Adrenal gland (tissue), 12 donors: Measurements from ENCODE around the gene ANKS1B. TPM values are rescaled to one million over a fixed set of nuclear protein-coding genes. Genes with fewer than 3 reads are reported as not detected.

ENCODE experiments used
- DNase-seq, 7 donors: peaks; one replicate each; pipeline ENCODE4 v3.0.0-alpha.2; 2019 to 2020
- H3K27ac ChIP-seq, 5 donors: fragments of 200-600 bp; sonication (generic) in 4 of 5; 1 replicate in 3 of 5; 2 replicates in 2 of 5; pipeline versions ENCODE4 v1.5.1 to v1.8.0; 2016 to 2020; ENCODE audit warnings: mild to moderate bottlenecking in 1 of 5
- H3K27me3 ChIP-seq: fragments of 200-600 bp; 2 replicates; pipeline ENCODE4 v1.8.0; 2021
- H3K36me3 ChIP-seq, 2 donors: fragments of 200-600 bp; replicated peaks in 1 of 2; 1 replicate in 1 of 2; 2 replicates in 1 of 2; pipeline versions ENCODE4 v1.5.1 to v1.8.0; 2018 to 2022
- H3K4me1 ChIP-seq, 2 donors: fragments of 200-600 bp; replicated peaks in 1 of 2; 1 replicate in 1 of 2; 2 replicates in 1 of 2; pipeline versions ENCODE4 v1.5.1 to v1.8.0; 2018 to 2021
- H3K4me3 ChIP-seq, 4 donors: fragments of 200-600 bp; sonication (generic) in 3 of 4; one replicate each; pipeline ENCODE4 v1.5.1; 2016 to 2018
- H3K9me3 ChIP-seq, 3 donors: fragments of 200-600 bp; sonication (generic) in 1 of 3; replicated peaks in 1 of 3; 1 replicate in 2 of 3; 2 replicates in 1 of 3; pipeline versions ENCODE4 v1.5.1 to v1.8.0; 2016 to 2021
- POLR2A ChIP-seq, 2 donors: fragments of 450-650 bp; IDR thresholded peaks; one replicate each; pipeline ENCODE4 v1.6.1; 2017; ENCODE audit warnings: antibody characterized with exemption in 2 of 2, mild to moderate bottlenecking in 2 of 2, moderate library complexity in 1 of 2
- WGBS, 4 donors: extraction: QIAGEN DNeasy Blood & Tissue Kit in 2 of 4; methylation state at CpG; one replicate each; pipeline versions ENCODE4 v1.1.5 to v1.1.7; 2013 to 2017; 5-methylcytosine and 5-hydroxymethylcytosine counted together
- intact Hi-C, 2 donors: fragments of 100-400 bp; cut with DNase I; formaldehyde crosslinking; loops; one replicate each; pipeline versions ENCODE4 v1.14.1 to v1.15.0; 2022 to 2023
- polyA plus RNA-seq, 3 donors: library from polyadenylated mRNA; stranded (reverse); fragments of 200-250 nt in 2 of 3; fragments of 350-450 nt in 1 of 3; fragmentation: Illumina TruSeq in 1 of 3; extraction: RNeasy Lipid Tissue Mini Kit (QIAGEN cat#74804) in 1 of 3; gene quantifications; one replicate each; pipeline ENCODE4 v1.2.3, GENCODE V29; 2013 to 2014
- total RNA-seq, 9 donors: library from RNA; depleted of rRNA in 4 of 9; stranded (reverse); fragments of >200 nt in 4 of 9; fragments of 120-200 nt in 1 of 9; fragmentation: NEBNext Ultra II Directional in 1 of 9; extraction: Animal tissue kit (Norgen Biotek cat#: 25700) in 1 of 9; gene quantifications; one replicate each; pipeline versions ENCODE4 v1.1.0 to v1.2.4, GENCODE V29; 2013 to 2023
- TF ChIP-seq, protein P1 (sequence below), 6 experiments: fragments of 450-650 bp in 4 of 6; fragments of 200-600 bp in 2 of 6; sonication (generic) in 1 of 6; IDR thresholded peaks; 1 replicate in 5 of 6; 2 replicates in 1 of 6; pipeline versions ENCODE4 v1.5.1 to v1.8.0; 2016 to 2021; ENCODE audit warnings: antibody characterized with exemption in 6 of 6, mild to moderate bottlenecking in 2 of 6, moderate library complexity in 1 of 6
- donor health status: healthy with polysubstance abuse.
- donor health status: Bipolar disorder and iron deficiency.
- donor health status: DM: yes; HTN: yes; CAD: no.
- donor health status: DM: no; HTN: no; CAD: no.
- donor health status: DM: no; HTN: no; CAD: no.
- donor health status: DM: yes; HTN: yes; CAD: no.

The ANKS1B gene
- total and polyA plus RNA-seq, 12 donors: 1.3 to 28.1 (median 8.0) TPM

DNA sequence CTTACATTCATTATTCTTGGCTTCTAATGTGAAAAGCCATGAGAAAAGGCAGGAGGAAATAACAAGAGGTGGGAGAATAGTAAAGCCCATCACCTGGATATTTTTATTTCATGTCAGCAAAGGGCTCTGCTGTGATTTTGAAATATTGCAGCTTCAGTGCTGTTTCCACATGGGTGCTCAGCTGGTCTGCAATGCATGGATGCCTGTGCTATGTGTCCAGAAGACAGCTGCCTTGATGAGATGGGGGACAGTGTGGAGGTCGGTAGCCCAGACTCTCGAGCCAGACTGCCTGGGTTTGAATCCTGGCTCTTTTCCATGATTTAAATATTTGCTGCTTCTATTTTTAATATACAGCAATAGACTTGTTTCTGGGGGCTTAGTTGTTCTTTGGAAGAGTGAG, 814.7 kb downstream of the ANKS1B start:
- Histone ChIP-seq H3K27ac (no peak overlapping the region), H3K27me3 (no peaks in the 10 kb centered on the region), H3K36me3 (no peaks in the 10 kb centered on the region), H3K4me1 (no peaks in the 10 kb centered on the region), H3K9me3 (no peaks in the 10 kb centered on the region), H3K4me3 (no peak overlapping the region)
- DNase-seq: no peak
- intact Hi-C loops: no loop called here
- TF ChIP-seq, protein P1, sequence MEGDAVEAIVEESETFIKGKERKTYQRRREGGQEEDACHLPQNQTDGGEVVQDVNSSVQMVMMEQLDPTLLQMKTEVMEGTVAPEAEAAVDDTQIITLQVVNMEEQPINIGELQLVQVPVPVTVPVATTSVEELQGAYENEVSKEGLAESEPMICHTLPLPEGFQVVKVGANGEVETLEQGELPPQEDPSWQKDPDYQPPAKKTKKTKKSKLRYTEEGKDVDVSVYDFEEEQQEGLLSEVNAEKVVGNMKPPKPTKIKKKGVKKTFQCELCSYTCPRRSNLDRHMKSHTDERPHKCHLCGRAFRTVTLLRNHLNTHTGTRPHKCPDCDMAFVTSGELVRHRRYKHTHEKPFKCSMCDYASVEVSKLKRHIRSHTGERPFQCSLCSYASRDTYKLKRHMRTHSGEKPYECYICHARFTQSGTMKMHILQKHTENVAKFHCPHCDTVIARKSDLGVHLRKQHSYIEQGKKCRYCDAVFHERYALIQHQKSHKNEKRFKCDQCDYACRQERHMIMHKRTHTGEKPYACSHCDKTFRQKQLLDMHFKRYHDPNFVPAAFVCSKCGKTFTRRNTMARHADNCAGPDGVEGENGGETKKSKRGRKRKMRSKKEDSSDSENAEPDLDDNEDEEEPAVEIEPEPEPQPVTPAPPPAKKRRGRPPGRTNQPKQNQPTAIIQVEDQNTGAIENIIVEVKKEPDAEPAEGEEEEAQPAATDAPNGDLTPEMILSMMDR (IDR thresholded peaks at IDR 0.05): no peak
- TF ChIP-seq POLR2A (IDR thresholded peaks at IDR 0.05): no peak
- WGBS, 4 donors: 44 to 85% (median 54%) methylated on average over 2 of the region's 2 CpGs

DNA sequence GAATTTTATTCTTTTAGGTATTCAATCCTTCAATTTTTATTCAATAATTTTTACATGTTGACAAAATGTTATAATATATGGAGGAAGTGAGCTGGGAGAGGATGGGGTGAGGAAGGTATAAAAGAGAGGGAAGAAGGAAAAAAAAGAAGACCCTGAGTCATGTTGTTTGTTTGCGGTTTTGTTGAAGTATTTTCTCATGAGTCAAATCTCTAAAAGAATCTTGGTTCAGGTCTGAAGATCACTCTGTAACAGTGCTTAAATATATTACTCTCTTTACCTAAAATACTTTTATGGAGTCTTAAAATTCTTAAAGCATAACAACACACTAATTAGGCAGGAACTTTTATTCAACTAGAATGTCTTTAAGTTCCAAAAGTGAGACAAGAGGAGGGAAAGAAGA, 826.8 kb downstream of the ANKS1B start:
- no peak overlapping the region for H3K4me3 ChIP-seq
- H3K36me3 ChIP-seq: no peaks in the 10 kb centered on the region
- H3K27me3 ChIP-seq: no peaks in the 10 kb centered on the region
- intact Hi-C loops: no loop called here
- no peaks in the 10 kb centered on the region for H3K9me3 ChIP-seq
- no peaks in the 10 kb centered on the region for H3K4me1 ChIP-seq
- TF ChIP-seq POLR2A (IDR thresholded peaks at IDR 0.05): no peak
- TF ChIP-seq, protein P1 (IDR thresholded peaks at IDR 0.05): no peak
- DNase-seq: no peak
- H3K27ac ChIP-seq: no peak overlapping the region
- WGBS, 4 donors: 83 to 97% (median 91%) methylated on average over 1 of the region's 1 CpG

DNA sequence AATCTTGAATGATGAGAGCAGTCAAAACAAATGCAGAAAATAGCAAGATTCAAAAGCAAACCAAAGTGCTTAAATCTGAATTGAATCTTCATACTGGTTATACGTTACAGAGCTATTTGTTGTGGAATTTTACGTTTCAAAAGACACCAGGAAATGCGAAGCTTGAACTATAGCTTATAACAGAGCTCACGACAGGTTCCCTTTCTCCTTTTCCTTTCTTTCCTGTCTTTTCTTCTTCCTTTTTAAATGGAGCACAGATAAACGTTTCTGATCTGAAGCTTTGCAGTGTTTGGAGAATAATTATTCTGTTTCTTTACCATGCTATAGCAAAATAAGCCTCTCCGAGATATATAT, 829.8 kb downstream of the ANKS1B start:
- intact Hi-C loops: no loop called here
- Histone ChIP-seq H3K27ac (no peak overlapping the region), H3K9me3 (no peaks in the 10 kb centered on the region), H3K36me3 (no peaks in the 10 kb centered on the region), H3K4me1 (no peaks in the 10 kb centered on the region), H3K27me3 (no peaks in the 10 kb centered on the region), H3K4me3 (no peak overlapping the region)
- 27 to 41% (median 31%) methylated on average over 6 of the region's 6 CpGs for WGBS, 4 donors
- DNase-seq: no peak
- no peak for TF ChIP-seq POLR2A (IDR thresholded peaks at IDR 0.05)
- TF ChIP-seq, protein P1 (IDR thresholded peaks at IDR 0.05): no peak

DNA sequence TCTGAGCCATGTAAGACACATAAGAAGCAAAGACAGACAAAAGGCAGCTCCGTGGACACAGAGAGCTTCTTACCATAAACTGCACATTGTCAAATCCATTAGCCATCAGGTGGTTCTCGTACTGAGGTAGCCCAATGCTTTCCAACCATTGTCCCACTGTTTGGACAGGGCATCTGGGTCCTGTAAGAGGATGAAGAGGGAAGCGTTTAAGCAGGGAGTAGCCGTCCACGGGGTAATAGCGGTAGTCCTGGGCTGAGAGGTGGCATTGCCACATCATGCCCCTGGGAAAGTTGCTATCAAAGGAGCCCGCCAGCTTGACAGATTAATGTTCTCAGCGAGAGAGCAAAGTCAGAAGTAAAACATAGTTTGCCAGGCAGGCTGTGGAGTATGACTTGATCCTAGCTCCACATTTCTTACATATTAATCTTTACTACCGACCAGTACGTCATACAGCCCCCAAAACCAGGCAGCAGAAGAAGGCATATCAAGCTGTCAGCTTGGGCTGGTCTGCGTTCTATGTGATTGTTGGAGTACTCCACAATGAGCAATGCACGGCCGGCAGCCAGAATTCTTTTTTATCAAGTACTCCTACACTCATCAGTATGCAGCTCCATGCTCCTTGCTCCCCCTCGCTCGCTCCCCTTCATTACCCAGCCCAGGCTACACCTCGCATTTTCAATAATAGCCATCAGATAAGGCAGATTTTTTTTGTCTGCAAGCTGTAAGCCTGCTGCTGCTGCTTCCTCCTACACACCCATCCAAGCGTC, 830.3 kb downstream of the ANKS1B start:
- Histone ChIP-seq H3K4me3 (no peak overlapping the region), H3K27ac (no peak overlapping the region), H3K27me3 (no peaks in the 10 kb centered on the region), H3K9me3 (no peaks in the 10 kb centered on the region), H3K4me1 (no peaks in the 10 kb centered on the region), H3K36me3 (no peaks in the 10 kb centered on the region)
- peak in 1 of 7 donors; percentile 52 for DNase-seq
- intact Hi-C loops: no loop called here
- TF ChIP-seq, protein P1 (IDR thresholded peaks at IDR 0.05): no peak
- TF ChIP-seq POLR2A (IDR thresholded peaks at IDR 0.05): no peak
- 33 to 48% (median 41%) methylated on average over 17 of the region's 17 CpGs for WGBS, 4 donors
